ENCODE data around the gene IRAK4. TPM values are rescaled to one million over a fixed set of nuclear protein-coding genes. Genes with fewer than 3 reads are reported as not detected.

IRAK4 gene
- total RNA-seq, 1 experiment from 2014 or later = 15.3 TPM

DNA sequence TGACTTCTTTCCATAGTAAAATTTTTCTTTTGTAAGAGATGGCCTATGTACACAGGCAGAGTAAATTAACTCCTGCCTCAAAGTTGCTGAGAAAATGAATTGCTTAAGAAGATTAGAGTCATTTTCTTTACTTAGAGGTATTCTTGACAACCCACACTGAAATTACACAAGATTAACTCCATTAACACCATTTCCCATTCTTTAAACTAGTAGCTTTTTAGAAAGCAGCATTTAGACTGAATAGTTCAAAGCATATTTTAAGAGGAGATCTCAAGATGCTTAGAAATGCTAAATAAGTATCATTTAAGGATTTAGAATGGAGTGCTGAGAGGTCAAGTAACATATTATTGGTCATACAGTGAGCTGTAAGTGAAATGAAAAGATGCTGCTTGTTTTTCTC, 35.6 kb upstream of the IRAK4 start:
- H3K4me1 Mint-ChIP-seq (ENCODE audit: low read depth, unreplicated experiment) = no peaks in the 10 kb centered on the region
- H3K27me3 ChIP-seq (replicated peaks; ENCODE audit: control insufficient read depth, insufficient read depth, low read length) = no peaks in the 10 kb centered on the region
- no peak overlapping the region for H3K4me3 ChIP-seq (ENCODE audit: low read depth, low read length)
- H3K9me3 Mint-ChIP-seq (ENCODE audit: unreplicated experiment) = no peaks in the 10 kb centered on the region
- TF ChIP-seq, protein P1, sequence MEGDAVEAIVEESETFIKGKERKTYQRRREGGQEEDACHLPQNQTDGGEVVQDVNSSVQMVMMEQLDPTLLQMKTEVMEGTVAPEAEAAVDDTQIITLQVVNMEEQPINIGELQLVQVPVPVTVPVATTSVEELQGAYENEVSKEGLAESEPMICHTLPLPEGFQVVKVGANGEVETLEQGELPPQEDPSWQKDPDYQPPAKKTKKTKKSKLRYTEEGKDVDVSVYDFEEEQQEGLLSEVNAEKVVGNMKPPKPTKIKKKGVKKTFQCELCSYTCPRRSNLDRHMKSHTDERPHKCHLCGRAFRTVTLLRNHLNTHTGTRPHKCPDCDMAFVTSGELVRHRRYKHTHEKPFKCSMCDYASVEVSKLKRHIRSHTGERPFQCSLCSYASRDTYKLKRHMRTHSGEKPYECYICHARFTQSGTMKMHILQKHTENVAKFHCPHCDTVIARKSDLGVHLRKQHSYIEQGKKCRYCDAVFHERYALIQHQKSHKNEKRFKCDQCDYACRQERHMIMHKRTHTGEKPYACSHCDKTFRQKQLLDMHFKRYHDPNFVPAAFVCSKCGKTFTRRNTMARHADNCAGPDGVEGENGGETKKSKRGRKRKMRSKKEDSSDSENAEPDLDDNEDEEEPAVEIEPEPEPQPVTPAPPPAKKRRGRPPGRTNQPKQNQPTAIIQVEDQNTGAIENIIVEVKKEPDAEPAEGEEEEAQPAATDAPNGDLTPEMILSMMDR (IDR thresholded peaks at IDR 0.05; ENCODE audit: insufficient read depth in 1 of 2, low read depth in 1 of 2, low read length in 1 of 2, severe bottlenecking in 1 of 2, unreplicated experiment in 1 of 2) = no peak
- no peaks in the 10 kb centered on the region for H3K27me3 Mint-ChIP-seq (ENCODE audit: insufficient read depth, unreplicated experiment)
- BruUV-seq (replicated peaks) = no TSS peak
- ChIA-PET CTCF (no interaction called here), POLR2A (no interaction called here)
- peaks cover 9% of the 10 kb centered on the region for H3K36me3 Mint-ChIP-seq (ENCODE audit: insufficient read depth, unreplicated experiment)
- intact Hi-C loops (cut with micrococcal nuclease; ENCODE audit: unreplicated experiment) = no loop called here
- no peaks in the 10 kb centered on the region for H3K4me1 ChIP-seq
- no peak overlapping the region for H3K27ac Mint-ChIP-seq (ENCODE audit: unreplicated experiment)
- 0 out of 2 replicates have a peak, but pooled peaks cover 1% of the 10 kb centered on the region for H3K36me3 ChIP-seq (ENCODE audit: control insufficient read depth, insufficient read depth, low read length)
- DNase-seq = no peak
- H3K9me3 ChIP-seq = no peaks in the 10 kb centered on the region
- H3K4me3 Mint-ChIP-seq (ENCODE audit: unreplicated experiment) = no peak overlapping the region

DNA sequence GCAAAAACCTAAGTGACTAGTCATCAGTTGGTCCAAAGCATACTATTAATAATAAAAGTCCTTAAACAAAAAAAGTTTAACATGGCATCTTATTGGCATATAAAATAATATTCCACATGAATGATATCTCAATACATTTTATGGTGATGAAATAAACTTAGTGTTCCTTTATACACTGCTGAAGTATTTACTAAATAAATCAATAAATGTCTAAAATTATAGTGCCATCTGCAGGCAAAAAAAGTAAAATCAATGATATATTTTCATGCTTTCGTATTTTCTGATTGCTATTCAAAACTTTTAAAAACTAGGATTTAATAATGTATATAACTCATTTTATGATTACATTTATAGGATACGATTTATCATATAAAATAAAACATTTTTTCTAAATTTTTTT, 30.6 kb upstream of the IRAK4 start:
- no TSS peak for BruUV-seq (replicated peaks)
- ChIA-PET CTCF (no interaction called here), POLR2A (no interaction called here)
- Histone ChIP-seq H3K4me3 (ENCODE audit: low read depth, low read length) (no peak overlapping the region), H3K9me3 (no peaks in the 10 kb centered on the region), H3K27me3 (replicated peaks; ENCODE audit: control insufficient read depth, insufficient read depth, low read length) (no peaks in the 10 kb centered on the region), H3K4me1 (no peaks in the 10 kb centered on the region), H3K36me3 (ENCODE audit: control insufficient read depth, insufficient read depth, low read length) (0 out of 2 replicates have a peak, but pooled peaks cover 1% of the 10 kb centered on the region)
- H3K4me3 Mint-ChIP-seq (ENCODE audit: unreplicated experiment) = no peak overlapping the region
- H3K4me1 Mint-ChIP-seq (ENCODE audit: low read depth, unreplicated experiment) = no peaks in the 10 kb centered on the region
- DNase-seq = no peak
- TF ChIP-seq, protein P1 (IDR thresholded peaks at IDR 0.05; ENCODE audit: insufficient read depth in 1 of 2, low read depth in 1 of 2, low read length in 1 of 2, severe bottlenecking in 1 of 2, unreplicated experiment in 1 of 2) = peak in 1 of 2 experiments; percentile 45
- intact Hi-C loops (cut with micrococcal nuclease; ENCODE audit: unreplicated experiment) = loop anchor here (1.0 to 5.0 kb wide), 4 partner anchors 51 to 378 kb away; no protein-coding TSS in a partner anchor
- H3K9me3 Mint-ChIP-seq (ENCODE audit: unreplicated experiment) = no peaks in the 10 kb centered on the region
- H3K27ac Mint-ChIP-seq (ENCODE audit: unreplicated experiment) = no peak overlapping the region
- H3K36me3 Mint-ChIP-seq (ENCODE audit: insufficient read depth, unreplicated experiment) = peaks cover 18% of the 10 kb centered on the region
- H3K27me3 Mint-ChIP-seq (ENCODE audit: insufficient read depth, unreplicated experiment) = no peaks in the 10 kb centered on the region

DNA sequence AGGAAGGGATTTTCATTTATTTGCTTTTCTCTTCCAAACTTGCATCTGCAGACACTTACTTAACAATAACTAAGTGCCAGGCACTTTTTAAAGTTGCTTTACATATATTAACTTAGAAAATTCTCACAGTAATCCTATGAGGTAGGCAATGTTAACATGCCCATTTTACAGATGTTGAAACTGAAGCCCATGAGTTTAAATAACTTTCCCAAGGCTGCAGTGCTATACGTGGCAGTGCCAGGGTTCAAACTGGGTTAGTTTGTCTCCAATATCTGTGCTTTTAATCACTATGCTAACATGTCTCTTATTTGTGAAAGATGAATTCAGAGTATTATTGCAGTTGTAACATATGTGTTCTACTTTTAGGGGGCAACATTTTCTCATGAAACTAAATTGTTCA, 30.1 kb upstream of the IRAK4 start:
- H3K27ac Mint-ChIP-seq (ENCODE audit: unreplicated experiment) = no peak overlapping the region
- no TSS peak for BruUV-seq (replicated peaks)
- H3K27me3 ChIP-seq (replicated peaks; ENCODE audit: control insufficient read depth, insufficient read depth, low read length) = no peaks in the 10 kb centered on the region
- H3K27me3 Mint-ChIP-seq (ENCODE audit: insufficient read depth, unreplicated experiment) = no peaks in the 10 kb centered on the region
- ChIA-PET POLR2A (no interaction called here), CTCF (no interaction called here)
- intact Hi-C loops (cut with micrococcal nuclease; ENCODE audit: unreplicated experiment) = loop anchor here (1.0 to 5.0 kb wide), 4 partner anchors 51 to 378 kb away; no protein-coding TSS in a partner anchor
- no peaks in the 10 kb centered on the region for H3K9me3 Mint-ChIP-seq (ENCODE audit: unreplicated experiment)
- H3K4me1 ChIP-seq = no peaks in the 10 kb centered on the region
- no peaks in the 10 kb centered on the region for H3K9me3 ChIP-seq
- peaks cover 20% of the 10 kb centered on the region for H3K36me3 Mint-ChIP-seq (ENCODE audit: insufficient read depth, unreplicated experiment)
- no peak overlapping the region for H3K4me3 Mint-ChIP-seq (ENCODE audit: unreplicated experiment)
- no peak overlapping the region for H3K4me3 ChIP-seq (ENCODE audit: low read depth, low read length)
- no peak for DNase-seq
- peaks cover 1% of the 10 kb centered on the region; the same call in 1 of the 2 replicates for H3K36me3 ChIP-seq (ENCODE audit: control insufficient read depth, insufficient read depth, low read length)
- TF ChIP-seq, protein P1 (IDR thresholded peaks at IDR 0.05; ENCODE audit: insufficient read depth in 1 of 2, low read depth in 1 of 2, low read length in 1 of 2, severe bottlenecking in 1 of 2, unreplicated experiment in 1 of 2) = no peak
- H3K4me1 Mint-ChIP-seq (ENCODE audit: low read depth, unreplicated experiment) = no peaks in the 10 kb centered on the region
